Measurements from ENCODE around the gene CUL1. TPM values are rescaled to one million over a fixed set of nuclear protein-coding genes. Genes with fewer than 3 reads are reported as not detected.

Gene CUL1
- total RNA-seq, 1 experiment from 2014 or later = 72.3 TPM

- H2AK5ac ChIP-seq (ENCODE audit: insufficient read length, low read length) = no peak overlapping the region
- H3K18ac ChIP-seq (ENCODE audit: insufficient read length, low read depth, low read length) = no peak overlapping the region
- no peak overlapping the region for H2AFZ ChIP-seq (ENCODE audit: low read length)
- H4K8ac ChIP-seq (replicated peaks; ENCODE audit: insufficient read length, low read depth, low read length) = no peak overlapping the region
- no peak overlapping the region for H4K5ac ChIP-seq (ENCODE audit: insufficient read length, low read depth, low read length)
- no peak overlapping the region for H3K27ac Mint-ChIP-seq
- no peak overlapping the region for H3K4ac ChIP-seq (ENCODE audit: low read depth, low read length)
- no peaks in the 10 kb centered on the region for H4K20me1 ChIP-seq (ENCODE audit: control insufficient read depth, insufficient read depth, insufficient read length)
- H3K14ac ChIP-seq (ENCODE audit: insufficient read depth, low read length) = no peak overlapping the region
- no peak for TF ChIP-seq CTCF (conservative IDR thresholded peaks at IDR 0.05)
- H3K27me3 Mint-ChIP-seq (ENCODE audit: low read depth) = no peaks in the 10 kb centered on the region
- peaks cover 64 to 91% (median 90%) of the 10 kb centered on the region in 3 experiments for H3K36me3 Mint-ChIP-seq (ENCODE audit: insufficient read depth in 1 of 3, low read depth in 3 of 3)
- no peaks in the 10 kb centered on the region for H3K4me1 ChIP-seq (ENCODE audit: insufficient read depth, low read length)
- no peak for DNase-seq
- no peaks in the 10 kb centered on the region for H3K9me3 ChIP-seq (ENCODE audit: control insufficient read depth, low read depth, low read length)
- H3K9me3 Mint-ChIP-seq = no peaks in the 10 kb centered on the region; a peak in 1 of 5 replicates
- H2BK15ac ChIP-seq (ENCODE audit: low read depth, low read length) = no peak overlapping the region
- no peak overlapping the region for H3K27ac ChIP-seq (ENCODE audit: insufficient read length, low read depth, low read length)
- H3K9ac ChIP-seq (ENCODE audit: extremely low read depth, insufficient read length, low read length) = no peak overlapping the region
- no peak overlapping the region for H3K4me2 ChIP-seq (ENCODE audit: insufficient read depth, insufficient read length, low read length)
- no CpG with 5 or more reads among the region's 15 CpGs for WGBS (ENCODE audit: extremely low coverage, insufficient read length, low lambda C conversion rate)
- no peaks in the 10 kb centered on the region for H3K79me2 ChIP-seq (ENCODE audit: insufficient read depth, low read length)
- H3K56ac ChIP-seq (ENCODE audit: insufficient read length, low read depth, low read length) = no peak overlapping the region
- H3K27me3 ChIP-seq (ENCODE audit: insufficient read depth, low read length) = no peaks in the 10 kb centered on the region
- H3K23ac ChIP-seq (ENCODE audit: insufficient read length, low read depth, low read length) = no peak overlapping the region
- no peak overlapping the region for H3T11ph ChIP-seq (ENCODE audit: low read length)
- no peak overlapping the region for H4K91ac ChIP-seq (ENCODE audit: insufficient read length, low read depth, low read length)
- no peak overlapping the region for H2BK120ac ChIP-seq (ENCODE audit: low read depth, low read length, poor library complexity, severe bottlenecking)
- H2BK20ac ChIP-seq (ENCODE audit: low read depth, low read length, poor library complexity, severe bottlenecking) = no peak overlapping the region
- H3K4me1 Mint-ChIP-seq = no peaks in the 10 kb centered on the region; a peak in 1 of 4 replicates
- no peak overlapping the region for H2BK5ac ChIP-seq (ENCODE audit: insufficient read length, low read length)
- no peaks in the 10 kb centered on the region for H3K79me1 ChIP-seq (ENCODE audit: insufficient read depth, low read depth, low read length, poor library complexity, severe bottlenecking)
- H2BK12ac ChIP-seq (ENCODE audit: insufficient read length, low read depth, low read length) = no peak overlapping the region
- H3K23me2 ChIP-seq (ENCODE audit: insufficient read length, low read depth, low read length, poor library complexity, severe bottlenecking) = no peaks in the 10 kb centered on the region
- H3K4me3 Mint-ChIP-seq = no peak overlapping the region
These were observed 92.8 kb downstream of the CUL1 start for GRCh38 chr7:148791546-148791945.
